Tongue (tissue), 2 donors: ENCODE data around the gene FAHD1. TPM values are rescaled to one million over a fixed set of nuclear protein-coding genes. Genes with fewer than 3 reads are reported as not detected.
"Not testable (repeated sequence)": the region's sequence is repeated elsewhere in the genome, so short reads cannot be mapped to it uniquely, and the experiment has no call there.

Experiments
- DNase-seq: peaks from one replicate; pipeline ENCODE4 v3.0.0-alpha.2; 2015
- total RNA-seq: library from RNA; depleted of rRNA; stranded (reverse); fragments of >200 nt; gene quantifications from one replicate; pipeline ENCODE4 v1.2.3, GENCODE V29; 2014

Gene FAHD1
- total RNA-seq, 1 donor from 2014 or later = 45.4 TPM

- no peak for DNase-seq
Observed at GRCh38 chr16:1846416-1846815, 19.4 kb downstream of the FAHD1 start.

GRCh38 chr16:1850981-1851380, 24.0 kb downstream of the FAHD1 start:
- DNase-seq = no peak

GRCh38 chr16:1851793-1852192, 24.8 kb downstream of the FAHD1 start:
- DNase-seq = no peak

DNA sequence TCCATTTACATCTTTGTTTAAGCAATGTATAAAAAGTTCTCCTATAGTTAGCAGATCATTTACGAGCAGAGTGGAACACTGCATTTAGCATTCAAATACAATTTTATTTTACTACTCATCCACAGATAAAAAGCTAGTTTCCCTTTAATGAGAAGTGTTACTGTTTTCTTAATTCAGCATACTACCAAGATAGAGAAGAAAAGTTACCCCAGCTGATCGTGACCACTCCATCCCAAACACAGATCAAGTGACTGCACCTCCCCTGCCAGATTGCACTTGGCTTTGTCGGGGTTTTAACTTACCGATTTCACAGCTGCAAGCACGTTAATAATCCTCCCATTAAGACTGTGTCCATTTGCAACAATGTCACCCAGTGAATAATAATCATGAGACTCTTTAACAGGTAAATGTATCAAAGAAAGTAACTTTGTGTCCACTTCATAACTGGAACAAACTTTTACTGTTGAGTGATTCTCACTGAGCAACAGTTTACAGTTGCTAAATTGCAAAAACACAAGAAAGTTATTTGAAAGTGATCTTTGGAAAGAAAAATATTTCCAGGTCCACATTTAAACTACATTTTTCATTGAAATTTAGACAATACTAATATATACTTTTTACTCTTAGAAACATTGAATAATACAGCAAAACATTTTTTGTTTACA, 30.6 kb downstream of the FAHD1 start:
- DNase-seq = no peak

DNA sequence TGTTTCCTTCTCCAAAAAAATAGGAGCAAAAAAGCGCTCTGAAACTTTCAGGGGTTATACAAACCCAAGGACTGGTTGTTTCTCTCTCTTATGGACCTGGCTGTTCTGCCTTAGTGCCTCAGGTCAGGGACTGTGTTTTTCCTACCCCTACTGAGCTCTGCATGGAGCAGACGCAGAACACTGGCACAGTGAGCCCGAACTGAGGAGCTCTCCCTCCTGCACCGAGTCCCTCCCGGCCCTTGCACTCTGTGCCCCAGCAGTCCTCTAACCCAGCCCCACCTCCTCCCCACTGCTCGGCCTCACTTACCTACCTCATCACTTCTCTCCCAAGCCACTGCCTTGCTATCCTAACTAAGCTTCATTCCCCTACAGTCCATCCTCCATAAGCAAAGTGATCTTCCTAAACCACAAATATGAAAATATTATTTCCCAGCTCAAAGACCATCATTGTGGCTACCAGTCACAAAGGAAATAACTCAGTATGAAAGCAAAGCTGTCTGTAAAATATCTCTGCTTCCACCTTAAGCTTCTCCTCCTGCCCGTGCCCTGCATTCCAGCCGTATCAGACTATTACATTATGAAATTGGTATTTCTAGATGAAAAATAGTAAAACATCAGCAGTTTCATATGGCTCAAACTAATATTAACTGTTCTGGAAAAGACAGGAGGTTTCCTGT, 31.3 kb downstream of the FAHD1 start:
- DNase-seq = no peak

GRCh38 chr16:1859650-1860049, 32.6 kb downstream of the FAHD1 start:
- DNase-seq = no peak

DNA sequence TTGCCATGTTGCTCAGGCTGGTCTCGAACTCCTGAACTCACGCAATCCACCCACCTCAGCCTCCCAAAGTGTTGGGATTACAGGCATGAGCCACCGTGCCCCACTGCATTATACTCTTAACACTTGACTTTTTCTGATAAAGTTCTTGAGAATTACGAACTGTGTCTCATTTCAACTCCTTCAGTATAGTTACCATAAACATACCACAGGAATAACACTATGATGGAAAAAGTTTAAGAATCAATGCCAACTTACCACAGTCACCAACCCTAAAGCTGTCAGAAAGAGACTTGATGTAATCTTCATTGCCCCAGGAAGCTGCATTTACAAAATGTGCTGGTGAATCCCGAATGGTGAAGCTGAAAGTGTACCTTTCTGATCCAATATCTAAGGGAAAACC, 34.7 kb downstream of the FAHD1 start:
- DNase-seq = no peak

- no peak for DNase-seq
Observed at GRCh38 chr16:1862394-1862793, 35.4 kb downstream of the FAHD1 start.

DNA sequence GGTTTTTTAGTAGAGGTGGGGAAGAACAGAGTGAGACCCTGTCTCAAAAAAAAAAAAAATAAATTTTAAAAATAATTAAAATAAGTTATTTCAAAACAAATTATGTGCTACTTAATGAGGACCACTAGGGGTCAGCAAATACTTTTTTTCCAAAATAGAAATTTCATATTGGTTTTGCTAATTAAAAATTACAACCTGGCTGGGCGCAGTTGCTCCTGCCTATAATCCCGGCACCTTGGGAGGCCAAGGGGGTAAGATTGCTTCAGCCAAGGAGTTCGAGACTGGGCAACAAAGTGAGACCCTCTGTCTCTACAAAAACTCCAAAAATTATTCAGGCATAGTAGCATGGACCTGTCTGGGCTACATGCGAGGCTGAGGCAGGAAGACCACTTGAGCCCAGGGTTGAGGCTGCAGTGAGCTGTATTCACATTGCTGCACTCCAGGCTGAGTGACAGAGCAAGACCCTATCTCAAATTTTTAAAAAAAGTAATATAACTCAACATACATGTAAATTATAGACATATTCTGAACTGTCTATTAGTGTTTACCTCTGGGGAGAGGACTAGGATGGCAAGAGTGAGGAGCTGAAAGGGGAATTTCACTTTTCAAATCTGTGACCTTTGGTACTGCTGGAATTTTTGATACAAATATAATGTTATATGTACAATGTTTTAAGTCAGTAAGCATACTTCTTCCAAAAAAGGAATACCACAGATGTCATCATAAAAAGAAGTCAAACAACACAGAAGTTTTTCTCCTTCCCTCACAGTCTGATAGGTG, 36.9 kb downstream of the FAHD1 start:
- DNase-seq = peak; percentile 70

DNA sequence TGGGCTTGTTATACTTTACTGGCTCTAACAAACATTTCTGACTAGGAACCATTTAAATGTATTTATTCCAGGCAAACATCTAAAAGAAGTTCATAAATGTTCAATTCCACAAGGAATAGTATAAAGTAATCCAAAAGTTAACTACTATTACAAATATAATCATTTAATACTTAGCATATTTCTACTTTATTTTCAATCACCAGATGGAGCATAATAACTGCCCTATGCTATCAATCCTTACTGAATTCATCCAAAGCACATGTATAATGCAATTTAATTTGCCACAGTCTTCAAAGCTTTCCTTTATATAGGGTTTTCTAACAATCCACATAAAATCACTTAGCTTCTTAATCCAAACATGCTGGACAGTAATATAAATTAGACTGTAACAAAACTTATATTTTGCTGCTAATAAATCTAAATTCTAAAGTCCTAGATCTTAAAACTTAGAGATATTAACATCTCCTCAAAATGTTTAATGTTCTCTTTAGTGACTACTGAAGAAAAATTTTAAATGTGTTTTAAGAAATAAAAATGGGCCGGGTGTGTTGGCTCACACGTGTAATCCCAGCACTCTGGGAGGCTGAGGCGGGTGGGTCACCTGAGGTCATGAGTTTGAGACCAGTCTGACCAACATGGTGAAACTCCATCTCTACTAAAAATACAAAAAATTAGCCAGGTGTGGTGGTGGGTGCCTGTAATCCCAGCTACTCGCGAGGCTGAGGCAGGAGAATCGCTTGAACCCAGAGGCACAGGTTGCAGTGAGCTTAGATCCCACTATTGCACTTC, 39.1 kb downstream of the FAHD1 start:
- no peak for DNase-seq

DNA sequence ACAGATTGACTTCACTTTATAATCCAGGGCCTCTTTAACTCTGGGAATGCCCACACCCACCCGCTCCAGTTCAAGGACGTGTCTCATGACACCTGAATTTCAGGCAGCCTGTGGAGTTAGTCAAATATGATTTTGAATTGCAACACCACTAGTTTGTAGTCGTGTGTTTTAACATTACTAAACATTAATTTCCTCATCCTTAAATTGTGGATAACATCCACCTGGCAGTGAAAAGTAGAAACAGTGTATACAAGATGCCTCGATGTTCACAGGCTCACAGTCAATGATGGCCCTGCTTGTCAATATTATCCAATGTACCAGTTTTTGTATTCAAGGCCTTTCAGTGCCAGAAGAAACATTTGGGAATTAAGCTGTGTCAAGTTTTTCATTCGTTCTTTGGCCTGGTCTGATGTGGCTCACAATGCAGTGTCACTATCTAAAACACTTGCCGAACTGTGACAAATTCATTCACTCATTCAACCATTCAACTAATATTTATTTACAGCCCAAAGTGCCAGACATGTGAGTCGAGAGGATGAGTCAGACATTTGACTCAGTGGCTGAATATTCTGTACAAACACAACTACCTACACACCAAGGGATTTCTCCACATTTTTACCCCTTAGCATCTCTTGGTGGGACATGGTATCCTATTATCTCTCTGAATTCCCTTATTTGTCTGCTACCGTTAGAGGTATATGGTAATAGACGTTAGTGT, 43.5 kb downstream of the FAHD1 start:
- DNase-seq = no peak

DNA sequence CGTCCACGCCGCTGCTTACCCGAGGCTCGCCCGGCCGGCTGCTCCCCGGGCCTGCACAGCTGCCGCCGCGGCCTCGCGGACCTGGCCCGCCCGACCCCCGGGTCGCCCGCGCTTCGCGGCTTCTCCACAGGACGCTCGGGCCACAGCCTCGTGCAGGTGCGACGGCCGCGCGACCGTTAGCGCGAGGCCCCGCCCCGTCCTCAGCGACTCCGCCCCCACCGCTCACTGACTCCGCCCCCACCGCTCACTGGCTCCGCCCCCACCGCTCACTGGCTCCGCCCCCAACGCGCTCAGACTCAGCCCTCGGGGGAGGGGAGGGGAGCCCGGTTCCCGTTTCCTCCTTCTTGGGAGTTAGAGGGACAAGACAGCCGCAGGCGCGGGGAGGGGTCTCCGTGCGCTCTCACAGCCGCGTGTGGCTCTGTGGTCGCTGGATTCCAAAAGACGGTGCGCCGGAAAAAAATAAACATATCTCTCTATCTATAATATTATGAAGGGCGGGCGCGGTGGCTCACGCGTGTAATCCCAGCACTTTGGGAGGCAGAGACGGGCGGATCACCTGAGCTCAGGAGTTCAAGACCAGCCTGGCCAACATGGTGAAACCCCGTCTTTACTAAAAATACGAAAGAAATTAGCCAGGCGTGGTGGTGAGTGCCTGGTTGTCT, 45.1 kb downstream of the FAHD1 start, which contains the start of gene MEIOB:
TSS of gene MEIOB (minus strand) at position 191 of the 662 bp plus-strand sequence. CDS start 3,989 bp downstream, outside the sequence.
- peak; percentile 23 for DNase-seq

DNA sequence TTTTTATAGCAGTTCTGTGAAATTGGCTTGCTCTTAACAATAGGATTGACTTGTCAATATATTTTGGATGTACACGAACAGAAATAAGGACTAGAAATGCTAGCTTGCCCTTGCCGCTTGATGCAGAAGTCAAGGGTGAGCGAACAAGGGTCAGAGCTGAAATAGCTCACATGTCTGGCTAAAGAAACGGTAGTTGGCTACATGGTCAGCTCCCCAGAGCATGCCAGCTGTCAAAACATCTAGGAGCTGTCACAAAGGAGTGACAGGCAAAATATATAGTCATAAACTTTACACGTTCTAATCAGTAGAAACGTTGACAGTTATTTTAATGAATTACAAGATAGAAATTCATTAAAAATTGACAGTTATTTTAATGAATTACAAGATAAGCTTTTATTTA, 47.8 kb downstream of the FAHD1 start:
- DNase-seq = no peak

DNA sequence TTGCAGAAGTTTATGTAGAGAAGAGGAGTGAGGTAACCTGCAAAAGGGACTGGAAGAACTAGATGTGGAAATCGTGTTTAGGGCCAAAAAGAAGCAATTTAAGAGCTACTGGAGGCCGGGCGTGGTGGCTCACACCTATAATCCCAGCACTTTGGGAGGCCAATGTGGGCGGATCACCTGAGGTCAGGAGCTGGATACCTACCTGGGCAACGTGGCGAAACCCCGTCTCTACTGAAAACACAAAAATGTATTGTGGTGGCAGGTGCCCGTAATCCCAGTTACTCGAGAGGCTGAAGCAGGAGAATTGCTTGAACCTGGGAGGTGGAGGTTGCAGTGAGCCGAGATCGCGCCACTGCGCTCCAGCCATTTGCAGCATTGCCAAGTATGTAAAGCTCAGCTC, 49.1 kb downstream of the FAHD1 start:
- DNase-seq = not testable (repeated sequence)

DNA sequence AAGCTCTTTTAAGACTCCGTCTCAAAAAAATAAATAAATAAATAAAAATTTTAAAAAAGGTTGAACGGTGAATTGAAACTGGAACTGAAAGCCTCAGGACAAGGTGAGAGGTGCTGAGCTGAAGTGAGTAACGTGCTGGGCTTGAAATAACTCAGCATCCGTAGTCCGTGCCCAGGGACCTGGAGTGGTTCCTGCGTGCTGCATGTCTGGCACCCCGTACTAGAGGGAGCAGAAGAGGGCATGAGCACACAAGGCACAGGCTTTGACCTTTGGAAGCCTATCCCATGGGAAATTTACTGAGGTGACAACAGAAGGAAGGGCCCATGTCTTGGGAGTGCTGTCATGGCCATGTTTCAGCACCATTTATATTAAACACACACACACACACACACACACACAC, 49.5 kb downstream of the FAHD1 start:
- DNase-seq = no peak

- DNase-seq = no peak
Observed at GRCh38 chr16:1877089-1877488, 50.1 kb downstream of the FAHD1 start.

DNA sequence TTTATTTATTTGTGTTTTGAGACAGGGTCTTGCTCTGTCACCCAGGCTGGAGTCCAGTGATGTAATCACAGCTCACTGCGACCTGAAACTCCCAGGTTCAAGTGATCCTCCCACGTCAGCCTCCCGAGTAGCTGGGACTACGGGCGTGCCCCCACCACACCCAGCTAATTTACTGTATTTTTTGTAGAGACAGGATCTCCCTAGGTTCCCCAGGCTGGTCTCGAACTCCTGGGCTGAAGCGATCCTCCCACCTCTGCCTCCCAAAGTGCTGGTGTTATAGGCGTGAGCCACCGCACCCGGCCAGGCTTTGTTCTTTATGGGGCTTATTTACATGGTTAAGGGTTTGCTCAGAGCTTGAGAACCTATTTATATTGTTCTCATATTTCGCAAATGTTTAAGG, 50.8 kb downstream of the FAHD1 start:
- DNase-seq = no peak

DNA sequence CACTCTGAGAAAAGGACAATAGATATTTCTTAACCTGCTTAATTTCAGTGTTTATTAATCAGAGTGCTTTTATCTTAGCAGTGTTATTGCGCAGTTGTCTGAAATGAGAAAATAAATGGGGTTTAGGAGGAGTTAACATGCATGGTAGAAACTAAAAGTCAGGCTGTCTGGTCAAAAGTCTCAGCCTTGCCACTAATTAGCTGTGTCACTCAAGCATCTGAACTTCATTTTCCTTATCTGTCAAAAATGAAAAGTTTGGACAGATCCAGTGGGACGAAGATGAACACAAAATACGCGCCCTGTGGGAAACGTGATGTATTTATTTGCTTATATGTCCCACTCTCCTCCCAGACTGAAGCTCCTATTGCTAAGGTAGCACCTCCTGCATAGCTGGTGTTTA, 51.2 kb downstream of the FAHD1 start:
- DNase-seq = no peak
